IMR-90 (cell line): ENCODE results near the gene ZNF48. TPM values are rescaled to one million over a fixed set of nuclear protein-coding genes. Genes with fewer than 3 reads are reported as not detected.

Source experiments
- ATAC-seq: fragments of 200-7000 bp; cut with Tn5 transposase; 2 replicates; pipeline ENCODE4 v1.9.1; 2020; ENCODE audit warnings: low read depth, mild to moderate bottlenecking, moderate library complexity
- BruUV-seq: library from RNA; stranded (reverse); fragments of 400-500 nt; replicated peaks from 2 replicates; lab custom pipeline; 2021; lab: Mats Ljungman, UMichigan
- CTCF ChIA-PET: fragments of 300-600 bp; formaldehyde crosslinking; extraction: SDS; loops from one replicate; lab custom pipeline; 2021; ENCODE audit warnings: antibody characterized with exemption; lab: Yijun Ruan, JAX
- POLR2A ChIA-PET: fragments of 300-600 bp; sonication (Branson Sonifier 250); formaldehyde crosslinking; loops from one replicate; lab custom pipeline; 2022; ENCODE audit warnings: antibody characterized with exemption; ENCODE audit not compliant: unreplicated experiment; lab: Charles Lee
- DNase-seq: peaks from one replicate; pipeline ENCODE4 v3.0.0; 2013
- H2AFZ ChIP-seq: replicated peaks from 2 replicates; pipeline ENCODE3; 2013; ENCODE audit warnings: low read length, mild to moderate bottlenecking; ENCODE audit not compliant: poor library complexity
- H2AK5ac ChIP-seq: 2 replicates; pipeline ENCODE4 v1.6.1; 2013; ENCODE audit warnings: low read depth, low read length, inconsistent platforms
- H2AK9ac ChIP-seq: replicated peaks from 2 replicates; pipeline ENCODE3; 2013; ENCODE audit warnings: mild to moderate bottlenecking, low read depth, low read length, moderate library complexity; ENCODE audit not compliant: poor library complexity
- H2BK120ac ChIP-seq: 2 replicates; pipeline ENCODE4 v1.6.1; 2013; ENCODE audit warnings: low read depth, low read length, inconsistent platforms
- H2BK15ac ChIP-seq: 3 replicates; pipeline ENCODE4 v1.6.1; 2013; ENCODE audit warnings: low read depth, low read length, inconsistent platforms
- H2BK20ac ChIP-seq: 2 replicates; pipeline ENCODE4 v1.6.1; 2013; ENCODE audit warnings: low read depth, mild to moderate bottlenecking, inconsistent platforms, low read length, moderate library complexity
- H2BK5ac ChIP-seq: 2 replicates; pipeline ENCODE4 v1.6.1; 2013; ENCODE audit warnings: mild to moderate bottlenecking, low read depth, low read length, inconsistent platforms; ENCODE audit not compliant: poor library complexity, severe bottlenecking
- H3K14ac ChIP-seq: replicated peaks from 2 replicates; pipeline ENCODE4 v1.6.1; 2013; ENCODE audit warnings: low read depth, low read length, inconsistent platforms
- H3K18ac ChIP-seq: 2 replicates; pipeline ENCODE4 v1.6.1; 2013; ENCODE audit warnings: low read depth, low read length, control low read depth
- H3K23ac ChIP-seq: 2 replicates; pipeline ENCODE4 v1.6.1; 2013; ENCODE audit warnings: low read depth, low read length, inconsistent platforms
- H3K27ac ChIP-seq: 2 replicates; pipeline ENCODE4 v1.5.1; 2013; ENCODE audit warnings: mild to moderate bottlenecking, control low read depth, low read length; ENCODE audit not compliant: insufficient read depth
- H3K27me3 ChIP-seq: 2 replicates; pipeline ENCODE4 v1.6.1; 2013; ENCODE audit warnings: low read length; ENCODE audit not compliant: control insufficient read depth, insufficient read depth
- H3K36me3 ChIP-seq: 2 replicates; pipeline ENCODE4 v1.6.1; 2013; ENCODE audit warnings: low read length, mixed read lengths; ENCODE audit not compliant: control insufficient read depth, insufficient read depth
- H3K4ac ChIP-seq: 2 replicates; pipeline ENCODE4 v1.6.1; 2013; ENCODE audit warnings: low read depth, low read length, inconsistent platforms
- H3K4me1 ChIP-seq: 2 replicates; pipeline ENCODE4 v1.6.1; 2013; ENCODE audit warnings: low read length, mixed read lengths; ENCODE audit not compliant: control insufficient read depth, insufficient read depth
- H3K4me2 ChIP-seq: 2 replicates; pipeline ENCODE4 v1.6.1; 2013; ENCODE audit warnings: low read depth, mild to moderate bottlenecking, control low read depth, low read length, moderate library complexity
- H3K4me3 ChIP-seq: 2 replicates; pipeline ENCODE4 v1.5.1; 2013; ENCODE audit warnings: low read depth, mild to moderate bottlenecking, control low read depth, low read length, moderate library complexity; ENCODE audit not compliant: insufficient read depth
- H3K56ac ChIP-seq: 2 replicates; pipeline ENCODE4 v1.6.1; 2013; ENCODE audit warnings: low read length, inconsistent platforms; ENCODE audit not compliant: insufficient read depth; ENCODE audit errors: extremely low read depth
- H3K79me1 ChIP-seq, 2 experiments: 2 replicates each; pipeline ENCODE4 v1.6.1; 2013; ENCODE audit warnings: low read length in 2 of 2, inconsistent platforms in 1 of 2, low read depth in 1 of 2
- H3K9ac ChIP-seq: 2 replicates; pipeline ENCODE4 v1.6.1; 2013; ENCODE audit warnings: low read depth, low read length, control low read depth
- H3K9me1 ChIP-seq: 2 replicates; pipeline ENCODE4 v1.6.1; 2013; ENCODE audit warnings: low read length, inconsistent platforms; ENCODE audit not compliant: insufficient read depth
- H3K9me3 ChIP-seq: 2 replicates; pipeline ENCODE4 v1.6.1; 2013; ENCODE audit warnings: low read length; ENCODE audit not compliant: control insufficient read depth, insufficient read depth
- H4K20me1 ChIP-seq: 2 replicates; pipeline ENCODE4 v1.6.1; 2013; ENCODE audit warnings: low read length, inconsistent platforms; ENCODE audit not compliant: insufficient read depth
- H4K5ac ChIP-seq: 2 replicates; pipeline ENCODE4 v1.6.1; 2013; ENCODE audit warnings: mild to moderate bottlenecking, low read depth, low read length, control low read depth
- H4K8ac ChIP-seq, 2 experiments: 2 replicates each; pipeline ENCODE4 v1.6.1; 2013; ENCODE audit warnings: low read depth in 2 of 2, low read length in 2 of 2, control low read depth in 1 of 2, inconsistent platforms in 1 of 2
- H4K91ac ChIP-seq: 2 replicates; pipeline ENCODE4 v1.6.1; 2013; ENCODE audit warnings: low read depth, low read length, inconsistent platforms; ENCODE audit not compliant: insufficient read depth
- BHLHE40 ChIP-seq: fragments of 150-350 bp; IDR thresholded peaks from 2 replicates; pipeline ENCODE4 v1.6.1; 2016; ENCODE audit warnings: mild to moderate bottlenecking, low read depth, low read length
- CHD1 ChIP-seq: IDR thresholded peaks from 2 replicates; pipeline ENCODE4 v1.6.1; 2012; ENCODE audit warnings: low read depth, low read length, improper control_type of control experiment
- CTCF ChIP-seq: conservative IDR thresholded peaks from 2 replicates; pipeline ENCODE4 v1.5.1; 2012; ENCODE audit warnings: mild to moderate bottlenecking, low read depth, low read length, improper control_type of control experiment
- ELK1 ChIP-seq: fragments of 150-350 bp; IDR thresholded peaks from 2 replicates; pipeline ENCODE4 v1.6.1; 2016; ENCODE audit warnings: low read depth, mild to moderate bottlenecking, low read length, moderate library complexity, borderline replicate concordance
- FOS ChIP-seq: fragments of 150-350 bp; IDR thresholded peaks from 2 replicates; pipeline ENCODE4 v1.6.1; 2016; ENCODE audit warnings: low read depth, low read length
- MAFK ChIP-seq: IDR thresholded peaks from 2 replicates; pipeline ENCODE4 v1.6.1; 2012; ENCODE audit warnings: low read depth, low read length, improper control_type of control experiment
- MAZ ChIP-seq: IDR thresholded peaks from 2 replicates; pipeline ENCODE4 v1.6.1; 2012; ENCODE audit warnings: low read depth, mild to moderate bottlenecking, low read length, improper control_type of control experiment, moderate library complexity, borderline replicate concordance
- MXI1 ChIP-seq: IDR thresholded peaks from 2 replicates; pipeline ENCODE4 v1.6.1; 2012; ENCODE audit warnings: low read depth, mild to moderate bottlenecking, low read length, moderate library complexity, borderline replicate concordance
- NFE2L2 ChIP-seq: fragments of 150-350 bp; IDR thresholded peaks from 2 replicates; pipeline ENCODE4 v1.6.1; 2016; ENCODE audit warnings: low read depth, mild to moderate bottlenecking, low read length
- POLR2A ChIP-seq: IDR thresholded peaks from 2 replicates; pipeline ENCODE4 v1.6.1; 2012; ENCODE audit warnings: mild to moderate bottlenecking, low read depth, low read length
- RAD21 ChIP-seq: IDR thresholded peaks from 2 replicates; pipeline ENCODE4 v1.6.1; 2012; ENCODE audit warnings: low read length, improper control_type of control experiment
- RCOR1 ChIP-seq: IDR thresholded peaks from 2 replicates; pipeline ENCODE4 v1.6.1; 2012; ENCODE audit warnings: mild to moderate bottlenecking, low read length, improper control_type of control experiment; ENCODE audit not compliant: insufficient replicate concordance
- RFX5 ChIP-seq: IDR thresholded peaks from 2 replicates; pipeline ENCODE4 v1.8.0; 2012; ENCODE audit warnings: low read depth, mild to moderate bottlenecking, low read length, moderate library complexity
- SMC3 ChIP-seq: fragments of 150-350 bp; IDR thresholded peaks from 2 replicates; pipeline ENCODE4 v1.6.1; 2016; ENCODE audit warnings: low read depth, mild to moderate bottlenecking, antibody characterized with exemption, low read length, moderate library complexity
- USF2 ChIP-seq: fragments of 150-350 bp; IDR thresholded peaks from 2 replicates; pipeline ENCODE4 v1.6.1; 2017; ENCODE audit warnings: mild to moderate bottlenecking, antibody characterized with exemption, low read length, low read depth
- WGBS, 2 experiments: methylation state at CpG; one replicate each; pipeline versions ENCODE4 v1.1.5 to v1.1.7; 2013; ENCODE audit warnings: missing lambda C conversion rate in 2 of 2; ENCODE audit not compliant: insufficient read length in 1 of 2; ENCODE audit errors: extremely low coverage in 2 of 2; 5-methylcytosine and 5-hydroxymethylcytosine counted together
- dilution Hi-C: fragments of 300-500 bp; cut with HindIII; formaldehyde crosslinking; loops from one replicate; pipeline ENCODE4 v1.14.3; 2018; ENCODE audit warnings: low sequenced_read_pairs; ENCODE audit not compliant: unreplicated experiment
- in situ Hi-C: fragments of 300-500 bp; cut with MboI; formaldehyde crosslinking; loops from 3 replicates; pipeline ENCODE4 v1.14.3; 2019; ENCODE audit warnings: low sequenced_read_pairs, inconsistent platforms, mixed read lengths
- intact Hi-C: fragments of 100-400 bp; cut with micrococcal nuclease; formaldehyde crosslinking; loops from 2 replicates; pipeline ENCODE4 v1.10.0; 2022
- polyA plus RNA-seq, 3 experiments: library from polyadenylated mRNA; depleted of rRNA; stranded (reverse); fragments of >200 nt; gene quantifications; 2 replicates each; pipeline ENCODE4 v1.2.3, GENCODE V29; 2012; ENCODE audit warnings: low replicate concordance in 1 of 3
- total RNA-seq: library from RNA; depleted of rRNA; stranded (reverse); fragments of >200 nt; gene quantifications from 2 replicates; pipeline ENCODE4 v1.2.3, GENCODE V29; 2012

ZNF48 gene
- total and polyA plus RNA-seq, 2 of the 4 experiments (the other 2 are of a cell fraction): 5.8 to 6.6 TPM

GRCh38 chr16:30439720-30440348 lies 44.6 kb downstream of the ZNF48 start:
- no peak overlapping the region for H2BK5ac ChIP-seq
- DNase-seq (no peak), ATAC-seq (no peak)
- H3K9ac ChIP-seq: no peak overlapping the region
- H3K27ac ChIP-seq: no peak overlapping the region
- H2AK5ac ChIP-seq: no peak overlapping the region
- no peak overlapping the region for H3K56ac ChIP-seq
- H2BK15ac ChIP-seq: no peak overlapping the region
- peaks cover 4% of the 10 kb centered on the region for H3K9me1 ChIP-seq
- no peak overlapping the region for H3K14ac ChIP-seq
- H2BK20ac ChIP-seq: no peak overlapping the region
- no peak overlapping the region for H2BK120ac ChIP-seq
- 0 out of 2 replicates have a peak, but pooled peaks cover 3% of the 10 kb centered on the region for H3K9me3 ChIP-seq
- H4K91ac ChIP-seq: no peak overlapping the region
- H4K8ac ChIP-seq: no peak overlapping the region
- no peak overlapping the region for H3K18ac ChIP-seq
- no peak overlapping the region for H3K23ac ChIP-seq
- no peak overlapping the region for H2AK9ac ChIP-seq
- 0 out of 2 replicates have a peak, but pooled peaks cover 4% of the 10 kb centered on the region for H4K20me1 ChIP-seq
- no peak overlapping the region for H2AFZ ChIP-seq
- dilution Hi-C loops (no loop called here), intact Hi-C loops (no loop called here), in situ Hi-C loops (no loop called here)
- no CpG with 5 or more reads among the region's 6 CpGs for WGBS, 2 experiments
- BruUV-seq: no TSS peak
- peaks cover 2% of the 10 kb centered on the region for H3K4me1 ChIP-seq
- peaks cover 9 to 18% of the 10 kb centered on the region in 2 experiments for H3K79me1 ChIP-seq
- no peak overlapping the region for H3K4me3 ChIP-seq
- CTCF ChIA-PET: no interaction called here
- POLR2A ChIA-PET: no interaction called here
- peaks cover 9% of the 10 kb centered on the region for H3K36me3 ChIP-seq
- H4K5ac ChIP-seq: no peak overlapping the region
- TF ChIP-seq BHLHE40 (no peak), CTCF (no peak), FOS (no peak), MAFK (no peak), CHD1 (no peak), MAZ (no peak), POLR2A (no peak), ELK1 (no peak), RAD21 (no peak), RCOR1 (no peak), USF2 (no peak), RFX5 (no peak), NFE2L2 (no peak), SMC3 (no peak), MXI1 (no peak)
- H3K27me3 ChIP-seq: peaks cover 10% of the 10 kb centered on the region; the same call in 1 of the 2 replicates
- H3K4me2 ChIP-seq: no peak overlapping the region
- no peak overlapping the region for H3K4ac ChIP-seq
